T-helper 2 cell treated with Interferon-gamma antibody and Interleukin-4, amounts not matched to agents 5 μg/mL and 100 μg/mL, for 36 hours (primary cell): ENCODE measurements around the gene FGD1.
"Not testable (repeated sequence)": the region's sequence is repeated elsewhere in the genome, so short reads cannot be mapped to it uniquely, and the experiment has no call there.

Experiments used
- DNase-seq: peaks from one replicate; pipeline ENCODE4 v3.0.0; 2021; ENCODE audit warnings: low spot score
- H3K27ac Mint-ChIP-seq: one replicate; pipeline ENCODE4 v1.8.0; 2021; ENCODE audit warnings: mild to moderate bottlenecking, mixed read lengths
- H3K27me3 Mint-ChIP-seq: one replicate; pipeline ENCODE4 v1.8.0; 2021; ENCODE audit warnings: low read depth, mixed read lengths
- H3K36me3 Mint-ChIP-seq: one replicate; pipeline ENCODE4 v1.8.0; 2021; ENCODE audit warnings: low read depth, mixed read lengths
- H3K4me1 Mint-ChIP-seq: one replicate; pipeline ENCODE4 v1.8.0; 2021; ENCODE audit warnings: low read depth, mixed read lengths
- H3K4me3 Mint-ChIP-seq: one replicate; pipeline ENCODE4 v1.8.0; 2022; ENCODE audit warnings: mild to moderate bottlenecking, moderate library complexity, mixed read lengths
- H3K9me3 Mint-ChIP-seq: one replicate; pipeline ENCODE4 v1.8.0; 2021; ENCODE audit warnings: mixed read lengths

Gene FGD1

DNA sequence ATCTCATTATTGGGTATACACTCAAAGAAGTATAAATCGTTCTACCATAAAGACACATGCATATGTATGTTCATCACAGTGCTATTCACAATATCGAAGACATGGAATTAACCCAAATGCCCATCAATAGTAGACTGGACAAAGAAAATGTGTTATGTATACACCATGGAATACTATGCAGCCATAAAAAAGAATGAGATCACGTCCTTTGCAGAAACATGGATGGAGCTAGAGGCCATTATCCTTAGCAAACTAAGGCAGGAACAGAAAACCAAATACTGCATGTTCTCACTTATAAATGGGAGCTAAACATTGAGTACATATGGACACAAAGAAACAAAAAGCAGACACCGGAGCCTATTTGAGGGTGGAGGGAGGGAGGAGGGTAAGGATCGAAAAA lies 6.2 kb downstream of the FGD1 start:
- H3K9me3 Mint-ChIP-seq, DNase-seq: not testable (repeated sequence)
- peaks cover 17% of the 10 kb centered on the region for H3K27me3 Mint-ChIP-seq

DNA sequence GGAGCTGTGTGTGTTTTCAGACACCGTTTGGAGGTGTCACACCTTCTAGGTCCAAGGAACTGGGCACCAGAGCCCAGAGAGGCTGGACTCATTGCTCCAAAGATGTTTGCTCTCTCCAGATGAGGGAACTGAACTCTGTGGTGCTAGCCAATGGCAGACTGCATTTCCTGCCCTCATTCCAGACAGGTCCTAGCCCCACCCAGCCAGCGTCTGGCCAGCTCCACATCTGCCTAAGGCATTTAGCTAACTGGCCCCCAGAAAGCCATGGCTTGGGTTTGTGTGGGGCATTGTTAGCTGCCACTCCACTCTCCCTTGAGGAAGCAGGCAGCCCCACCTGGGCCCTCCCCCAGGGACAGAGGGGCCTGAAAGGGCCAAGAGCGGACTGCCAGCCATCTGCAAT lies 11.4 kb downstream of the FGD1 start:
- no peaks in the 10 kb centered on the region for H3K4me1 Mint-ChIP-seq
- H3K9me3 Mint-ChIP-seq: no peaks in the 10 kb centered on the region
- no peak overlapping the region for H3K4me3 Mint-ChIP-seq
- no peaks in the 10 kb centered on the region for H3K27me3 Mint-ChIP-seq
- no peak for DNase-seq
- no peak overlapping the region for H3K27ac Mint-ChIP-seq
- H3K36me3 Mint-ChIP-seq: no peaks in the 10 kb centered on the region

More for the DNA sequence above, 6.2 kb downstream of the FGD1 start:
- H3K27ac Mint-ChIP-seq, H3K36me3 Mint-ChIP-seq, H3K4me1 Mint-ChIP-seq, H3K4me3 Mint-ChIP-seq: not testable (repeated sequence)

GRCh38 chrX:54483946-54484345 lies 12.1 kb downstream of the FGD1 start:
- no peak overlapping the region for H3K4me3 Mint-ChIP-seq
- DNase-seq: no peak
- H3K27ac Mint-ChIP-seq: no peak overlapping the region
- no peaks in the 10 kb centered on the region for H3K4me1 Mint-ChIP-seq
- H3K27me3 Mint-ChIP-seq: no peaks in the 10 kb centered on the region
- H3K36me3 Mint-ChIP-seq: no peaks in the 10 kb centered on the region
- H3K9me3 Mint-ChIP-seq: no peaks in the 10 kb centered on the region

GRCh38 chrX:54482839-54483593 lies 13.0 kb downstream of the FGD1 start:
- H3K4me3 Mint-ChIP-seq: no peak overlapping the region
- H3K27ac Mint-ChIP-seq: no peak overlapping the region
- no peaks in the 10 kb centered on the region for H3K4me1 Mint-ChIP-seq
- H3K27me3 Mint-ChIP-seq: no peaks in the 10 kb centered on the region
- H3K36me3 Mint-ChIP-seq: no peaks in the 10 kb centered on the region
- no peaks in the 10 kb centered on the region for H3K9me3 Mint-ChIP-seq
- DNase-seq: no peak

GRCh38 chrX:54479136-54480111 lies 16.6 kb downstream of the FGD1 start:
- DNase-seq: no peak
- H3K4me1 Mint-ChIP-seq: no peaks in the 10 kb centered on the region
- no peaks in the 10 kb centered on the region for H3K9me3 Mint-ChIP-seq
- H3K36me3 Mint-ChIP-seq: no peaks in the 10 kb centered on the region
- H3K4me3 Mint-ChIP-seq: no peak overlapping the region
- H3K27ac Mint-ChIP-seq: no peak overlapping the region
- H3K27me3 Mint-ChIP-seq: no peaks in the 10 kb centered on the region

DNA sequence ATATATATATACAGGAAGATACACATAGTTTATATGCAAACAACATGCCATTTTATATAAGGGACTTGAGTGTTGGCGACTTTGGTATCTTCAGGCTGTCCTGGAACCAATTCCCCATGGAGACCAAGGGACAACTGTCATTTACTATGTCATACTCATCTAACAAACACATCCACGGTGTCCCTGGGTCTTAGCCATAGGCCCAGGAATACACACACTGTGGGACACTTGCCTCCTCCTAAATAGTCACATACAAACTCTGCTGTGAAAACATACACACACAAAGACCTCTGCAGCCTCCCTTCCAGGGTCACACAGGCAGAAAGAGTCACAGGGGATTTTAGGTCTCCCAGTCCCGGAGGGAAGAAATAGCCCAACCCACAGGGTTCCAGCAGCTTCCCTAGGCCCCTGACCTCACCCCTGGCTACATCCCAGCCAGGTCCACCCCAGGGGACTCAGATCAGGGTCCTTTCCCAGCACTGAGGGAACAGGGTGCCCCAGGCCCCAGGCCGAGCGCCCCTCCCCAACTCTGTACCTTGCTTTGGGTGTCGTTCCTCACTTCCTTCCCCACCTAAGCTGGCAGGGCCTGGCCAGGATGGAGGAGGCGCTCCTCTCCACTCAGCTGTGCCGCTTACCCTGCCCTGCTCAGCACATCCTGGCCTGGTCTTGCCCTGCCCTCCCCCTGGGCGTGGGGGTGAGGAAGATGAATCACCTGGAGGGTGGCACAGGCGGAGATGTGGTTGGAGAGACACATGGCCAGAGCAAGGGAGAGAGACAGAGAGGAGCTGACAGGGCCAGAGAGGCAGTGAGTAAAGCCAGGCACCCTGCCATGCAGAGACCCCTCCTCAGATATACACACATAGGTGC lies 21.8 kb downstream of the FGD1 start:
- Mint-ChIP-seq H3K4me1 (no peaks in the 10 kb centered on the region), H3K36me3 (no peaks in the 10 kb centered on the region), H3K4me3 (no peak overlapping the region), H3K9me3 (no peaks in the 10 kb centered on the region), H3K27ac (no peak overlapping the region), H3K27me3 (no peaks in the 10 kb centered on the region)
- no peak for DNase-seq

DNA sequence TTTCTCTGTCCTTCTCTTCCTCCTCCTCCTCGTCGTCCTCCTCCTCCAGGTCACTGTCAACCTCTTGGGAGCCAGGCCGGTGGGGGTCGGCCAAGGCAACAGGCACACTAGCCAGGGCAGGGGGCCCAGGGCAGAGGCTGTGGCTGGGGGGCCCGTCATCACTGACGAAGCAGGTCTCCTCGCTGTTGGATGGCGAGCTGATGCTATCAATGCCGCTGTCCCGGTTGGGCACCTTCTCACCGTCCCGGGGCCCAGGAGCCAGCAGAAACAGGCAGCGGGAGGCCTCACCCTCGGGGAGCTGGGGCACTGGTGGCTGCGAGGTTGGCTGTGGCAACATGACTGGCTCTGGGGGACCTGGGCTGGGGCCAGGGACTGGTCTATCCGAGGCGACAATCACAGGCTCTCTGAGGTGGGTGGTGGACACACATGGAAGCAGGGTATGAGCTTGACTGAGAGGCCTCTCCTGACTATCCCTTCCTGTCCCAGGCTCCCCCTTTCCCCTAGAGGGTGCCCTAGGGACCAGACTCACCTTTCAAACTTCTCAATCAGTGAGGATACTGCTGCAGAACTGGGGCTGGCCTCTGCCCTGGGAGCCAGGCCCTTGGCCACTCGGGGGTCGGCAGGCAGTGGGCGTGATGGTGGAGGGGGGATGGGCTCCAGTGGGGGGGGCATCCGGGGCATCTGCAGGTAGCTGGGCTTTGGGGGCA lies 25.8 kb downstream of the FGD1 start:
- DNase-seq: no peak
- Mint-ChIP-seq H3K36me3 (no peaks in the 10 kb centered on the region), H3K27ac (no peak overlapping the region)

DNA sequence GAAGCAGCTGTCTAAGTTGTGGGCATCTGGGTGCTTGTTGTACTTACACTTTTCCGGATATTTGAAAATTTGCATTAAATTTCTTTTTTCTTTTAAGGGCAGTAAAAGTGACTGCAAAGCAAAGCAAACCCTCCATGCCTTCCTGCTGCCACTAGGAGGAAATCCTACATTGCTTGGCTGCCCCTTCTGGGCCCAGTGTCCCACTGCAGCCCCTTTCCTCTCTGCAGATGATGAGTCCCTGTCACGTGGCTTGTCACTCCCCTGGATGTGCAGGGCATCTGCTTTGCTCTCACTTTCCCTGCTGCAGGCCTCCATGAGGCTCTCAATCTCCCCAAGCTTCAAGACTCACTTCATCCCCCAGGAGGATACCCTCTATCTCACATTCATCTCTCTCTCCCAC lies 43.1 kb downstream of the FGD1 start:
- Mint-ChIP-seq H3K36me3 (no peaks in the 10 kb centered on the region), H3K27me3 (no peaks in the 10 kb centered on the region), H3K9me3 (no peaks in the 10 kb centered on the region), H3K4me3 (no peak overlapping the region), H3K4me1 (no peaks in the 10 kb centered on the region), H3K27ac (no peak overlapping the region)
- no peak for DNase-seq

More for the DNA sequence above, 25.8 kb downstream of the FGD1 start:
- no peak overlapping the region for H3K4me3 Mint-ChIP-seq
- H3K9me3 Mint-ChIP-seq: no peaks in the 10 kb centered on the region
- no peaks in the 10 kb centered on the region for H3K27me3 Mint-ChIP-seq
- H3K4me1 Mint-ChIP-seq: no peaks in the 10 kb centered on the region

DNA sequence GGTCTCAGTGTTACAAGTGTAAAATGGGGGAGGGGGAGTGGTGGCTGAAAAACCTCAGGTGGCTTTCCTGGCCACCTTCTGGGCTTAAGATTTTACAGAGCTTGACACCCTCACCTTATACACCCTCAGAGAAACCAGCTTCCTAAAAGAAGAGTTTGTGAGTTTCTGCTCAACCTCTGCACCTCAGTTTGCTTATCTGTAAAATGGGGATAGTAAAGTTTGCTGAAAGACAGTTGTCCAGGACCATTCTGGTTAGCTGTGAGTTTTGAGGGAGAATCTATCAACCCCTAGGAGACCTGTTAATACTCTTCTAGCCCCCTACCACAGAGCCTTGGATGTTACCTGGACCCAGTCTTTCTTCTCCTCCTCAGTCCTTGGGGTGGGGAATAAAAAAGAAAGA lies 46.1 kb downstream of the FGD1 start:
- Mint-ChIP-seq H3K4me3 (no peak overlapping the region), H3K4me1 (no peaks in the 10 kb centered on the region), H3K9me3 (no peaks in the 10 kb centered on the region), H3K27ac (no peak overlapping the region), H3K27me3 (no peaks in the 10 kb centered on the region), H3K36me3 (no peaks in the 10 kb centered on the region)
- no peak for DNase-seq

GRCh38 chrX:54447461-54447860 lies 48.6 kb downstream of the FGD1 start:
- Mint-ChIP-seq H3K36me3 (peaks cover 10% of the 10 kb centered on the region), H3K9me3 (no peaks in the 10 kb centered on the region), H3K27ac (no peak overlapping the region), H3K27me3 (no peaks in the 10 kb centered on the region), H3K4me1 (peaks cover under 1% of the 10 kb centered on the region), H3K4me3 (no peak overlapping the region)
- DNase-seq: no peak

DNA sequence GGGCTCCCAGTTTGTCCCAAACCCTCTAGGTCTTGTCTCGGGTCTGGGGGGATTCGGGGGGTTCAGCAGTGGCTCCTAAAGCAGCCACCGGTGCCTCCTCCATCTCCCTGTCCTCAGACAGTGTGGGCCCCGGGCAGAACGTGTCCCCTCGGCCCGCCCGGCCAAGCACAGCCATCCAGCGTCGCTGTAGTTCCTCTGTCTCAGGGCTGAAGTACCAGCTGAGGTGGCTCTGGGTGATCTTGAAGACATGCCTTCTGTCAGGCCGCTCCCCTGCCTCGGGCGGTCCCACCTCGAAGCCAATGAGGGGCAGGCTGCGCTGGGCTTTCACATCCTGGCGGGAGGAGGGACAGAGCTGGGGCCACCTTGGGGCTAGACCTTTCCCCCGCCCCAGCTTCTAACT lies 50.0 kb downstream of the FGD1 start:
- H3K27me3 Mint-ChIP-seq: no peaks in the 10 kb centered on the region
- H3K4me3 Mint-ChIP-seq: no peak overlapping the region
- no peaks in the 10 kb centered on the region for H3K9me3 Mint-ChIP-seq
- H3K27ac Mint-ChIP-seq: no peak overlapping the region
- no peak for DNase-seq
- peaks cover 11% of the 10 kb centered on the region for H3K4me1 Mint-ChIP-seq
- H3K36me3 Mint-ChIP-seq: peaks cover 15% of the 10 kb centered on the region

- Mint-ChIP-seq H3K27ac (no peak overlapping the region), H3K4me3 (no peak overlapping the region), H3K27me3 (no peaks in the 10 kb centered on the region), H3K4me1 (peaks cover 14% of the 10 kb centered on the region), H3K9me3 (no peaks in the 10 kb centered on the region), H3K36me3 (peaks cover 20% of the 10 kb centered on the region)
- DNase-seq: no peak
Observed at GRCh38 chrX:54444752-54445151, 51.3 kb downstream of the FGD1 start.

GRCh38 chrX:54442790-54443189 lies 53.2 kb downstream of the FGD1 start:
- DNase-seq: no peak
- Mint-ChIP-seq H3K27me3 (no peaks in the 10 kb centered on the region), H3K27ac (no peak overlapping the region), H3K9me3 (no peaks in the 10 kb centered on the region), H3K36me3 (peaks cover 20% of the 10 kb centered on the region), H3K4me3 (no peak overlapping the region), H3K4me1 (peaks cover 15% of the 10 kb centered on the region)
